Neural cell (in vitro differentiated cells): ENCODE results near the gene NPRL2. TPM values are rescaled to one million over a fixed set of nuclear protein-coding genes. Genes with fewer than 3 reads are reported as not detected.
A peak's percentile ranks its signal among the peaks of the same experiment; 100 is the strongest.

Source experiments
- H2AFZ ChIP-seq: fragments of 200-600, 300-800 bp; sonication (generic), shearing (Covaris generic); 2 replicates; pipeline ENCODE4 v1.6.0; 2014; ENCODE audit warnings: low read depth, mild to moderate bottlenecking, antibody characterized with exemption, low read length, moderate library complexity
- H3F3A ChIP-seq: fragments of 200-600 bp; shearing (Covaris generic); 2 replicates; pipeline ENCODE4 v1.6.1; 2016; ENCODE audit warnings: mild to moderate bottlenecking, moderate library complexity, mixed read lengths, antibody characterized with exemption, low read length; ENCODE audit not compliant: insufficient read depth, poor library complexity, severe bottlenecking
- H3K27ac ChIP-seq: fragments of 200-600, 300-800 bp; sonication (generic), shearing (Covaris generic); 2 replicates; pipeline ENCODE4 v1.5.1; 2014; ENCODE audit warnings: mild to moderate bottlenecking, low read length, moderate library complexity
- H3K27me3 ChIP-seq: fragments of 300-800, 200-600 bp; sonication (generic), shearing (Covaris generic); 2 replicates; pipeline ENCODE4 v1.6.0; 2014; ENCODE audit warnings: mild to moderate bottlenecking, low read depth, low read length, moderate library complexity; ENCODE audit not compliant: insufficient read depth
- H3K36me3 ChIP-seq: fragments of 300-800, 200-600 bp; sonication (generic), shearing (Covaris generic); 2 replicates; pipeline ENCODE4 v1.5.1; 2014; ENCODE audit warnings: mild to moderate bottlenecking, antibody characterized with exemption, low read length, moderate library complexity; ENCODE audit not compliant: insufficient read depth
- H3K4me2 ChIP-seq: fragments of 300-800, 200-600 bp; sonication (generic), shearing (Covaris generic); 2 replicates; pipeline ENCODE4 v1.6.0; 2014; ENCODE audit warnings: mild to moderate bottlenecking, low read length
- H3K4me3 ChIP-seq: fragments of 300-800, 200-600 bp; sonication (generic), shearing (Covaris generic); 2 replicates; pipeline ENCODE4 v1.5.1; 2014; ENCODE audit warnings: mild to moderate bottlenecking, low read length, moderate library complexity
- H3K79me2 ChIP-seq: fragments of 200-600 bp; shearing (Covaris generic); replicated peaks from 2 replicates; pipeline ENCODE4 v1.6.0; 2014; ENCODE audit warnings: mild to moderate bottlenecking, low read length, moderate library complexity; ENCODE audit not compliant: insufficient read depth
- H3K9ac ChIP-seq: fragments of 300-800, 200-600 bp; sonication (generic), shearing (Covaris generic); 2 replicates; pipeline ENCODE4 v1.6.1; 2016; ENCODE audit warnings: mild to moderate bottlenecking, low read length, mixed read lengths
- H3K9me2 ChIP-seq: fragments of 200-600 bp; shearing (Covaris generic); 2 replicates; pipeline ENCODE4 v1.6.1; 2016; ENCODE audit warnings: mild to moderate bottlenecking, low read length, mixed read lengths; ENCODE audit not compliant: insufficient read depth
- H3K9me3 ChIP-seq: fragments of 200-600, 300-800 bp; sonication (generic), shearing (Covaris generic); 2 replicates; pipeline ENCODE4 v1.6.1; 2016; ENCODE audit warnings: mild to moderate bottlenecking, mixed run types, low read length, moderate library complexity, mixed read lengths
- H4K20me1 ChIP-seq: fragments of 200-600 bp; shearing (Covaris generic); 2 replicates; pipeline ENCODE4 v1.6.1; 2016; ENCODE audit warnings: mild to moderate bottlenecking, mixed run types; ENCODE audit not compliant: insufficient read depth
- EP300 ChIP-seq: fragments of 450-650 bp; conservative IDR thresholded peaks from 2 replicates; pipeline ENCODE4 v1.6.1; 2014; ENCODE audit warnings: antibody characterized with exemption, mild to moderate bottlenecking, moderate library complexity; ENCODE audit not compliant: poor library complexity, severe bottlenecking
- EZH2 ChIP-seq: fragments of 200-600, 300-800 bp; shearing (Covaris generic), sonication (generic); IDR thresholded peaks from 2 replicates; pipeline ENCODE4 v1.6.1; 2014; ENCODE audit warnings: antibody characterized with exemption, low read length, borderline replicate concordance, mild to moderate bottlenecking; ENCODE audit not compliant: insufficient read depth, poor library complexity, severe bottlenecking
- MXI1 ChIP-seq: fragments of 450-650 bp; conservative IDR thresholded peaks from 2 replicates; pipeline ENCODE4 v1.6.1; 2014; ENCODE audit warnings: antibody characterized with exemption, mild to moderate bottlenecking; ENCODE audit not compliant: poor library complexity, severe bottlenecking
- POLR2AphosphoS5 ChIP-seq: IDR thresholded peaks from 2 replicates; pipeline ENCODE4 v1.6.1; 2012
- RAD21 ChIP-seq: fragments of 450-650 bp; conservative IDR thresholded peaks from 2 replicates; pipeline ENCODE4 v1.6.1; 2014; ENCODE audit warnings: antibody characterized with exemption, mild to moderate bottlenecking, moderate library complexity
- SMC3 ChIP-seq: fragments of 450-650 bp; conservative IDR thresholded peaks from 2 replicates; pipeline ENCODE4 v1.6.1; 2014; ENCODE audit warnings: antibody characterized with exemption, mild to moderate bottlenecking, moderate library complexity; ENCODE audit not compliant: poor library complexity
- TAF1 ChIP-seq: IDR thresholded peaks from 2 replicates; pipeline ENCODE4 v1.6.1; 2012; ENCODE audit warnings: low read depth
- polyA plus RNA-seq: library from polyadenylated mRNA; depleted of rRNA; stranded (reverse); fragments of >200 nt; gene quantifications from 2 replicates; pipeline ENCODE4 v1.2.3, GENCODE V29; 2014
- TF ChIP-seq, protein P1 (sequence below): fragments of 450-650 bp; IDR thresholded peaks from 2 replicates; pipeline ENCODE4 v1.5.1; 2014; ENCODE audit warnings: antibody characterized with exemption, mild to moderate bottlenecking, moderate library complexity; ENCODE audit not compliant: poor library complexity, severe bottlenecking
- TF ChIP-seq, protein P2 (sequence below): IDR thresholded peaks from 2 replicates; pipeline ENCODE4 v1.6.1; 2012; ENCODE audit warnings: borderline replicate concordance

NPRL2 gene
- polyA plus RNA-seq, 1 donor from 2014 or later, result 118 TPM

DNA sequence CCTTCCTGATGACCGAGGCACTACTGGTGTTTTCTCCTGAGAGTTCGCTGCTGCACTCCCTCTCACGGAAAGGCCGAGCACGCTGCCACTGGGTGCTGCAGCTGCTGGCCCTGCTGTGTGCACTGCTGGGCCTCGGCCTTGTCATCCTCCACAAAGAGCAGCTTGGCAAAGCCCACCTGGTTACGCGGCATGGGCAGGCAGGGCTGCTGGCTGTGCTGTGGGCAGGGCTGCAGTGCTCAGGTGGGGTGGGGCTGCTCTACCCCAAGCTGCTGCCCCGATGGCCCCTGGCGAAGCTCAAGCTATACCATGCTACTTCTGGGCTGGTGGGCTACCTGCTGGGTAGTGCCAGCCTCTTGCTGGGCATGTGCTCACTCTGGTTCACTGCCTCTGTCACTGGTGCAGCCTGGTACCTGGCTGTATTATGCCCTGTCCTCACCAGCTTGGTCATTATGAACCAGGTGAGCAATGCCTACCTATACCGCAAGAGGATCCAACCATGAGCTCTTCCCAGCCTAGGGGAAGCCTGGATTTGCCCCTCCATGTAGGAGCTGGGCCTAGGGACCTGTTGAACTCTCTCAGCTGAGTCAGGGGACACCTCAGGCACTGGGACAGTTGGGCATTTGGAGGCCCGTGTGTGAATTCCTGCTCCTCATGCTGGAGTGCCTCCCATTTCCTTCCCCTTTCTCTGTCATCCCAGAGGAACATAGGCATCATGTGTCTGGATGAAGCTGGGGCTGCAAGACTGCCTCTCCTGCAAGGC lies 2.9 kb upstream of the NPRL2 start:
- no peaks in the 10 kb centered on the region for H3K9me3 ChIP-seq
- no peak overlapping the region for H3K9ac ChIP-seq
- H3F3A ChIP-seq, result no peaks in the 10 kb centered on the region
- H3K79me2 ChIP-seq, result peaks cover 36% of the 10 kb centered on the region
- H4K20me1 ChIP-seq, result peaks cover 9% of the 10 kb centered on the region
- H3K4me2 ChIP-seq, result no peak overlapping the region
- H2AFZ ChIP-seq, result no peak overlapping the region
- no peaks in the 10 kb centered on the region for H3K9me2 ChIP-seq
- H3K36me3 ChIP-seq, result no peaks in the 10 kb centered on the region
- no peaks in the 10 kb centered on the region for H3K27me3 ChIP-seq
- no peak overlapping the region for H3K27ac ChIP-seq
- H3K4me3 ChIP-seq, result no peak overlapping the region
- no peak for TF ChIP-seq SMC3
- no peak for TF ChIP-seq POLR2AphosphoS5
- no peak for TF ChIP-seq EP300
- no peak for TF ChIP-seq RAD21
- TF ChIP-seq EZH2, result no peak
- TF ChIP-seq, protein P1, sequence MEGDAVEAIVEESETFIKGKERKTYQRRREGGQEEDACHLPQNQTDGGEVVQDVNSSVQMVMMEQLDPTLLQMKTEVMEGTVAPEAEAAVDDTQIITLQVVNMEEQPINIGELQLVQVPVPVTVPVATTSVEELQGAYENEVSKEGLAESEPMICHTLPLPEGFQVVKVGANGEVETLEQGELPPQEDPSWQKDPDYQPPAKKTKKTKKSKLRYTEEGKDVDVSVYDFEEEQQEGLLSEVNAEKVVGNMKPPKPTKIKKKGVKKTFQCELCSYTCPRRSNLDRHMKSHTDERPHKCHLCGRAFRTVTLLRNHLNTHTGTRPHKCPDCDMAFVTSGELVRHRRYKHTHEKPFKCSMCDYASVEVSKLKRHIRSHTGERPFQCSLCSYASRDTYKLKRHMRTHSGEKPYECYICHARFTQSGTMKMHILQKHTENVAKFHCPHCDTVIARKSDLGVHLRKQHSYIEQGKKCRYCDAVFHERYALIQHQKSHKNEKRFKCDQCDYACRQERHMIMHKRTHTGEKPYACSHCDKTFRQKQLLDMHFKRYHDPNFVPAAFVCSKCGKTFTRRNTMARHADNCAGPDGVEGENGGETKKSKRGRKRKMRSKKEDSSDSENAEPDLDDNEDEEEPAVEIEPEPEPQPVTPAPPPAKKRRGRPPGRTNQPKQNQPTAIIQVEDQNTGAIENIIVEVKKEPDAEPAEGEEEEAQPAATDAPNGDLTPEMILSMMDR, result no peak
- no peak for TF ChIP-seq MXI1
- TF ChIP-seq, protein P2, sequence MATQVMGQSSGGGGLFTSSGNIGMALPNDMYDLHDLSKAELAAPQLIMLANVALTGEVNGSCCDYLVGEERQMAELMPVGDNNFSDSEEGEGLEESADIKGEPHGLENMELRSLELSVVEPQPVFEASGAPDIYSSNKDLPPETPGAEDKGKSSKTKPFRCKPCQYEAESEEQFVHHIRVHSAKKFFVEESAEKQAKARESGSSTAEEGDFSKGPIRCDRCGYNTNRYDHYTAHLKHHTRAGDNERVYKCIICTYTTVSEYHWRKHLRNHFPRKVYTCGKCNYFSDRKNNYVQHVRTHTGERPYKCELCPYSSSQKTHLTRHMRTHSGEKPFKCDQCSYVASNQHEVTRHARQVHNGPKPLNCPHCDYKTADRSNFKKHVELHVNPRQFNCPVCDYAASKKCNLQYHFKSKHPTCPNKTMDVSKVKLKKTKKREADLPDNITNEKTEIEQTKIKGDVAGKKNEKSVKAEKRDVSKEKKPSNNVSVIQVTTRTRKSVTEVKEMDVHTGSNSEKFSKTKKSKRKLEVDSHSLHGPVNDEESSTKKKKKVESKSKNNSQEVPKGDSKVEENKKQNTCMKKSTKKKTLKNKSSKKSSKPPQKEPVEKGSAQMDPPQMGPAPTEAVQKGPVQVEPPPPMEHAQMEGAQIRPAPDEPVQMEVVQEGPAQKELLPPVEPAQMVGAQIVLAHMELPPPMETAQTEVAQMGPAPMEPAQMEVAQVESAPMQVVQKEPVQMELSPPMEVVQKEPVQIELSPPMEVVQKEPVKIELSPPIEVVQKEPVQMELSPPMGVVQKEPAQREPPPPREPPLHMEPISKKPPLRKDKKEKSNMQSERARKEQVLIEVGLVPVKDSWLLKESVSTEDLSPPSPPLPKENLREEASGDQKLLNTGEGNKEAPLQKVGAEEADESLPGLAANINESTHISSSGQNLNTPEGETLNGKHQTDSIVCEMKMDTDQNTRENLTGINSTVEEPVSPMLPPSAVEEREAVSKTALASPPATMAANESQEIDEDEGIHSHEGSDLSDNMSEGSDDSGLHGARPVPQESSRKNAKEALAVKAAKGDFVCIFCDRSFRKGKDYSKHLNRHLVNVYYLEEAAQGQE, result no peak
- no peak for TF ChIP-seq TAF1

DNA sequence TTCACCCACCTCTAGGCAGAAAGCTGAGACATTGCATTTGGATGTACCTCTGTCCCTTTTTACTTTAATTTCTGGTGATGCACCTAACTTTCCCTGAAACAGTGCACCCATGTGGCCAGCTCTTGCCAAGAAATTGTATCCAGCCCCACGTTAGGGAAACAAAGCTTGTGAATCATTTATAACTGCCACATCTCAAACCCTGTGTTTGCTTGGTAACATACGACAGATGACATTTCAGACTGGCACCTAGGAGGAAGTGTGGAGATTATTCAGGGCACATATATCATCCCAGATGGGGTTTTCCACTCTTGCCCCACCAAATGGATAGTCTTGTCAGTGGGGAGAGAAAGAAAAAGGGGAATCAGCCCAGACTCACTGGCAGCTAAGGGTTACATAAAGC lies 2.2 kb upstream of the NPRL2 start:
- Histone ChIP-seq H3K9ac (no peak overlapping the region), H3K79me2 (peaks cover 30% of the 10 kb centered on the region), H3K36me3 (no peaks in the 10 kb centered on the region), H3K4me3 (no peak overlapping the region), H3K9me2 (no peaks in the 10 kb centered on the region), H4K20me1 (peaks cover 9% of the 10 kb centered on the region), H3K27me3 (no peaks in the 10 kb centered on the region), H3K9me3 (no peaks in the 10 kb centered on the region), H3F3A (no peaks in the 10 kb centered on the region), H3K4me2 (no peak overlapping the region), H2AFZ (no peak overlapping the region), H3K27ac (no peak overlapping the region)
- TF ChIP-seq, protein P2, result no peak
- TF ChIP-seq, protein P1, result peak; percentile 37
- TF ChIP-seq TAF1 (no peak), MXI1 (no peak), EZH2 (no peak)
